GM23338 (cell line): ENCODE results near the gene ARL6. TPM values are rescaled to one million over a fixed set of nuclear protein-coding genes. Genes with fewer than 3 reads are reported as not detected.
A peak's percentile ranks its signal among the peaks of the same experiment; 100 is the strongest.

Experiments used
- ATAC-seq: fragments of 200-7000 bp; cut with Tn5 transposase; 3 replicates; pipeline ENCODE4 v1.9.1; 2020
- DNase-seq: peaks from one replicate; pipeline ENCODE4 v3.0.0-alpha.2; 2015; ENCODE audit warnings: low spot score
- H2AFZ ChIP-seq: fragments of 200-600 bp; sonication (generic); 2 replicates; pipeline ENCODE4 v1.8.0; 2016; ENCODE audit warnings: antibody characterized with exemption, mild to moderate bottlenecking, moderate library complexity
- H3F3A ChIP-seq: fragments of 200-600 bp; sonication (generic); replicated peaks from 2 replicates; pipeline ENCODE4 v1.8.0; 2017; ENCODE audit warnings: antibody characterized with exemption, mixed run types, low read depth
- H3K27ac ChIP-seq: fragments of 200-600 bp; sonication (generic); 2 replicates; pipeline ENCODE4 v1.6.1; 2016; ENCODE audit warnings: low read depth
- H3K27me3 ChIP-seq: fragments of 200-600 bp; sonication (generic); 2 replicates; pipeline ENCODE4 v1.8.0; 2016; ENCODE audit warnings: mild to moderate bottlenecking, mixed run types, moderate library complexity; ENCODE audit not compliant: insufficient read depth
- H3K36me3 ChIP-seq: fragments of 200-600 bp; sonication (generic); 2 replicates; pipeline ENCODE4 v1.8.0; 2016; ENCODE audit warnings: mild to moderate bottlenecking; ENCODE audit not compliant: insufficient read depth
- H3K4me1 ChIP-seq: fragments of 200-600 bp; sonication (generic); 2 replicates; pipeline ENCODE4 v1.8.0; 2016; ENCODE audit warnings: mild to moderate bottlenecking, moderate library complexity; ENCODE audit not compliant: insufficient read depth
- H3K4me2 ChIP-seq: fragments of 200-600 bp; sonication (generic); 2 replicates; pipeline ENCODE4 v1.7.1; 2017; ENCODE audit warnings: mixed run types
- H3K4me3 ChIP-seq: fragments of 200-600 bp; sonication (generic); 2 replicates; pipeline ENCODE4 v1.6.1; 2016; ENCODE audit warnings: mixed run types
- H3K79me2 ChIP-seq: fragments of 200-600 bp; sonication (generic); replicated peaks from 2 replicates; pipeline ENCODE4 v1.8.0; 2017; ENCODE audit warnings: mild to moderate bottlenecking; ENCODE audit not compliant: insufficient read depth
- H3K9me2 ChIP-seq: fragments of 200-600 bp; sonication (generic); 2 replicates; pipeline ENCODE4 v1.8.0; 2017; ENCODE audit not compliant: insufficient read depth
- H4K20me1 ChIP-seq: fragments of 200-600 bp; sonication (generic); replicated peaks from 2 replicates; pipeline ENCODE4 v1.8.0; 2017; ENCODE audit warnings: mild to moderate bottlenecking; ENCODE audit not compliant: insufficient read depth
- H3K27ac Mint-ChIP-seq: 2 replicates; pipeline ENCODE4 v1.8.0; 2020; ENCODE audit warnings: inconsistent platforms, mild to moderate bottlenecking, moderate library complexity, mixed read lengths
- H3K27me3 Mint-ChIP-seq: 3 replicates; pipeline ENCODE4 v1.8.0; 2022; ENCODE audit warnings: low read depth, mild to moderate bottlenecking, moderate library complexity, mixed read lengths, inconsistent platforms; ENCODE audit not compliant: insufficient read depth, poor library complexity
- H3K36me3 Mint-ChIP-seq: 3 replicates; pipeline ENCODE4 v1.8.0; 2021; ENCODE audit warnings: low read depth, mild to moderate bottlenecking, inconsistent platforms, moderate library complexity, mixed read lengths
- H3K4me1 Mint-ChIP-seq: 3 replicates; pipeline ENCODE4 v1.8.0; 2020; ENCODE audit warnings: mild to moderate bottlenecking, inconsistent platforms, mixed read lengths
- H3K4me3 Mint-ChIP-seq: 3 replicates; pipeline ENCODE4 v1.8.0; 2021; ENCODE audit warnings: moderate library complexity, mild to moderate bottlenecking, inconsistent platforms, mixed read lengths
- H3K9me3 Mint-ChIP-seq: 3 replicates; pipeline ENCODE4 v1.8.0; 2020; ENCODE audit warnings: moderate library complexity, mild to moderate bottlenecking, inconsistent platforms, mixed read lengths
- CTCF ChIP-seq, 2 experiments: fragments of 200-600 bp in 1 of 2; sonication (generic) in 1 of 2; conservative IDR thresholded peaks; 2 replicates each; pipeline versions ENCODE4 v1.5.1 to v1.6.1; 2016 to 2017; ENCODE audit warnings: antibody characterized with exemption in 2 of 2, low read depth in 2 of 2, mild to moderate bottlenecking in 2 of 2, moderate library complexity in 1 of 2
- ETS1 ChIP-seq: IDR thresholded peaks from 2 replicates; pipeline ENCODE4 v1.6.1; 2016; ENCODE audit warnings: antibody characterized with exemption
- EZH2 ChIP-seq: fragments of 200-600 bp; sonication (generic); IDR thresholded peaks from one replicate; pipeline ENCODE4 v1.8.0; 2017; ENCODE audit warnings: antibody characterized with exemption, mild to moderate bottlenecking, low read depth; ENCODE audit not compliant: unreplicated experiment
- JUNB ChIP-seq: IDR thresholded peaks from one replicate; pipeline ENCODE4 v1.6.1; 2016; ENCODE audit warnings: antibody characterized with exemption; ENCODE audit not compliant: unreplicated experiment
- POLR2AphosphoS5 ChIP-seq: IDR thresholded peaks from 2 replicates; pipeline ENCODE4 v1.6.1; 2016; ENCODE audit warnings: antibody characterized with exemption, low read depth
- REST ChIP-seq: IDR thresholded peaks from one replicate; pipeline ENCODE4 v1.6.1; 2018; ENCODE audit warnings: antibody characterized with exemption; ENCODE audit not compliant: unreplicated experiment
- STAT1 ChIP-seq: IDR thresholded peaks from one replicate; pipeline ENCODE4 v1.6.1; 2016; ENCODE audit warnings: antibody characterized with exemption; ENCODE audit not compliant: unreplicated experiment
- ZNF114 ChIP-seq: fragments of 250-450 bp; sonication (Bioruptor Pico); IDR thresholded peaks from 2 replicates; pipeline ENCODE4 v1.5.0; 2020; ENCODE audit warnings: mild to moderate bottlenecking, moderate library complexity
- ZNF462 ChIP-seq: fragments of 250-450 bp; sonication (Bioruptor Pico); IDR thresholded peaks from 2 replicates; pipeline ENCODE4 v1.5.0; 2020; ENCODE audit warnings: mild to moderate bottlenecking, moderate library complexity
- polyA plus RNA-seq: library from polyadenylated mRNA; unstranded; fragments of >200 nt; fragmentation: Nextera tagmentation; extraction: Ambion mirVana; gene quantifications from 2 replicates; pipeline ENCODE4 v1.2.1, GENCODE V29; 2016
- total RNA-seq: library from RNA; depleted of rRNA; stranded (reverse); fragments of >200 nt; shearing (Covaris generic); gene quantifications from 2 replicates; pipeline ENCODE4 v1.2.3, GENCODE V29; 2014

Gene ARL6
- total and polyA plus RNA-seq, 2 experiments from 2014 or later, result 9.8 to 10.9 TPM

- Mint-ChIP-seq H3K4me3 (peak overlapping the region; percentile 99), H3K4me1 (peaks cover 18% of the 10 kb centered on the region), H3K27ac (no peak overlapping the region), H3K9me3 (no peaks in the 10 kb centered on the region; the same call in 2 of the 3 replicates), H3K27me3 (peaks cover 21% of the 10 kb centered on the region), H3K36me3 (no peaks in the 10 kb centered on the region; the same call in 2 of the 3 replicates)
- peaks cover 18% of the 10 kb centered on the region; the same call in 1 of the 2 replicates for H3K4me1 ChIP-seq
- peak overlapping the region; percentile 99 for H3K4me2 ChIP-seq
- 0 out of 2 replicates have a peak, but pooled peaks cover 3% of the 10 kb centered on the region for H3F3A ChIP-seq
- H3K27ac ChIP-seq, result no peak overlapping the region
- no peak for TF ChIP-seq REST
- no peak for TF ChIP-seq EZH2
- no peak for TF ChIP-seq CTCF (conservative IDR thresholded peaks at IDR 0.05; ENCODE audit: low read depth in 2 of 2)
- TF ChIP-seq ZNF462, result no peak
- TF ChIP-seq JUNB, result no peak
- no peak for TF ChIP-seq ZNF114
- TF ChIP-seq POLR2AphosphoS5, result no peak
- TF ChIP-seq ETS1, result no peak
- no peak for TF ChIP-seq STAT1
- no peaks in the 10 kb centered on the region for H4K20me1 ChIP-seq
- H3K4me3 ChIP-seq, result peak overlapping the region; percentile 79
- ATAC-seq (peak; percentile 50), DNase-seq (peak; percentile 68)
- peaks cover 31% of the 10 kb centered on the region for H3K27me3 ChIP-seq
- H3K36me3 ChIP-seq, result no peaks in the 10 kb centered on the region
- no peaks in the 10 kb centered on the region for H3K9me2 ChIP-seq
- peak overlapping the region; percentile 99 for H2AFZ ChIP-seq
- H3K79me2 ChIP-seq, result peaks cover 28% of the 10 kb centered on the region
Measured at GRCh38 chr3:97822359-97822775, 57.8 kb downstream of the ARL6 start.
